ENCODE measurements around the gene ELOVL4.

ELOVL4 gene

DNA sequence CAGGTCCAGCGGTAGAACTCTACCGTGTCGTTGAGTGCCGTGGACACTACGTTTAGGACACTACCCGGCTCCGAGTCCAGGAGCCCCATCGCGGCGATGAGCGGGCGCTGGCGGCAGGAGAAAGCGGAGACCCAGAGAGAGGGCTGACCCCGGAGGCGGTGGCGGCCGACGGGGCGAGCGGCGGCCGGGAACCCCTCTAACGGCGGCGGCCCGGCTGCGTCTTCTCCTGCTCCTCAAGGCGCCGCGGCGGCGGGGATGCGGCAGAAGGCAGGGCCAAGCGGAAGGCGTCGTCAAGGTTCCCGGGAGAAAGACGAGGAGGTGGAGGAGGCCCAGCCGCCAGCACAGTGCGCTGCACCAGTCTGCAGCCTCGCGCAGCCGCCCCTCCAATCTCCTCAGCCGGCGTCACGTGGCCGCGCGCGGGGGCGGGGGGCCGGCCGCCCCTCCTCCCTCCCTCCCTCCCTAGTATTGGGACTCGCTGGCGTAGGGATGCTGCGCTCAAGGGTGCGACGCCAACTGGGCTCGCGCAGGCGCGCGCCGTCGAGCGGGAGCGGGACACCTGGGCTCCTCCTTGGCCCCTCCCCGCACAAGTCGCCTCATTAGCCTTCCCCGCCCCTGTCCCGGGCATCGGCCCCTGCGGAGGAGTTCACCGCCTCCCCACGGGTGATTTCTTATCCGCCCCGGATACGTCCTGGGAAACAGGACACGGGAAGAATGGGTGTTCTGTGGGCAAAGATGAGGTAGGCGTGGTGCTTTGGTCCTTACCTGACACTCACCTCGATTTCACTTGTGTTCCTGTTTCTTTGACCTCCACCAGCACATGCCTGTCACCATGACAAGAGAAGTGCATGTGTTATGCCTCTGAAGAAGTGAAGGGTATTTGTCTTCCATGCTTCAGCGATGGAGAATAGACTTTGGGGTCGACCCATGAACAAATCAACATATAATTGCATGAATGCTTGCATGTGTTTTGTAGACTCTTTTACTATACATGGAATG lies at the start of gene ELOVL4:
Gene ELOVL4 (minus strand): TSS at position 363 of the 996 bp plus-strand sequence. CDS start 274 bp downstream, at position 89.
- peak; percentile 97 for DNase-seq

DNA sequence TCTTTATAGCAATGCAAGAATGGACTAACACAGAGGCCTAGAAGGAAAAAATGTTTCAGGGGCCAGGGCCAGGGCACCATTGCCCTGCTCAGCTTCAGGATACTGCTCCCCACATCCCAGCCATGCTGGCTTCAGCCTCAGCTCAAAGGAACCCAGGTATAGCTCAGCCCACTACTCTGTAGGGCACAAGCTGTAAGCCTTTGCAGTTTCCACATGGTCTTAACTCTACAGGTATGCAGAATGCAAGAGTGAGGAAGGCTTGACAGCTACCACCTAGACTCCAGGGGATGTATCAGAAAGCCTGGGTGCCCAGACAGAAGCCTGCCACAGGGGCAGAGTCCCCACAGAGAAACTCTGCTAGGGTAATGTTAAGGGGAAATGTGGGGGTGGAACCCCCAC lies 46.6 kb upstream of the ELOVL4 start:
- no peak for DNase-seq

DNA sequence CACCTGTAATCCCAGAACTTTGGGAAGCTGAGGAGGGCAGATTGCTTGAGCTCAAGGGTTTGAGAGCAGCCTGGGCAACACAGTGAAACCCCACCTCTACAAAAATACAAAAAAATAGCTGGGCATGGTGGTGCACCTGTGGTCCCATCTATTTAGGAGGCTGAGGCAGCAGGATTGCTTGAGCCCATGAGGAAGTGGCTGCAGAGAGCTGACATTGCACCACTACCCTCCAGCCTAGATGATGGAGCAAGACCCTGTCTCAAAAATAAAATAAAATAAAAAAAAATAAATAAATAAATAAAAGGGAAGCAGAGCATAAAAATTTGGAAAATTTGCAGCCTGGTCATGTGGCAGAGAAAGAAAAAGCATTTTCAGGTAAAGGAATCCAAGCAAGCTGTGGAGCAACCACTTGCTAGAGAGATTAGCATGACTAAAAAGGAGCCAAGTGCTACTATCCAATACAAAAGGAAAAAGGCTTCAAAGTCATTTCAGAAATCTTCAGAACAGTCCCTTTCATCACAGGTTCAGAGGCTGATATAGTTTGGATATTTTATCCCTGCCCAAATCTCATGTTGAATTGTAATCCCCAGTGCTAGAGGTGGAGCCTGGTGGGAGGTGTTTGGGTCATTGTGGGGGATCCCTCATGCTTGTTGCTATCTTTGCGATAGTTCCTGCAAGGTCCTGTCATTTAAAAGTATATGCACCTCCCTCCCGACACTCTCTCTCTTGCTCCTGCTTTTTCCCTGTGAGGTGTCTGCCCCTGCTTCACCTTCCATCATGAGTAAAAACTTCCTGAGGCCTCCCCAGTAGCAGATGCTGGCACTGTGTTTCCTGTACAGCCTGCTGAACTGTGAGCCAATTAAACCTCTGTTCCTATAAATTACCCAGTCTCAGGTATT lies 45.9 kb upstream of the ELOVL4 start:
- DNase-seq, result no peak

DNA sequence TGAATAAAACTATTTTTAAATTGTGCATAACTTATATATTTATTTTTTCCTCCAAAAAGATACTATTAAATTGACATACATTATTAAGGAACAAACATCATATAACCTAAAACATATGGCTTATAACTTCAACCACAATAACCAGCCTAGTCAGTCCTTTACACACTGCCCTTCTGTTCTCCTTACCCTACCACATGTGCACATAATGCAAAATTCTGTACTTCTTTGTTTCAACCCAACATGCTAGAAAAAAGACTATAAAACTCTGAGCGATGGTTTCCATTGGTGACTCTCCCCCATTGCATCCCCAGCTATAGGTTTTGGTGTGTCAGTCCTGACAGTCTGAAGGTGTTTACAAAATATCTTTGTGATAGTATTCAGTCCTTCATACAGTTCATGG lies 42.3 kb upstream of the ELOVL4 start:
- no peak for DNase-seq

DNA sequence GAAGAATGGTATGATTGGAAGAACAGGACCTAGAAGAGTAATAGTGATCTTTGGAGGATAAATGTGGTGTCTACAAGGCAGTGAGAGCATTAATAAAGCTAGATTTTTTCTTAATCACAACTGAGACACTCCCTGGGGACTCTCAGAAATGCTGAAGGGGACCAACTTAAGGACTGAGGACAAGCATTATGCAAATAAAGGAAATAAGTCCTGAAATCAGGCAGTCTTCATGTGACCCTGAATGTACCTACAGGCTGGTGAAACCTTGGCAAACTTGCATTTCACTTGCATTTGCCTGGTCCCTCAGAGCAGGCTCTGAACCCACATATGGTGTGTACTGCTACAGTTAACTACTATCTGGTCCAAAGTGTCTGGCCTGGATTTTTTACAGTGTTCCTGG lies 37.8 kb upstream of the ELOVL4 start:
- DNase-seq, result no peak

DNA sequence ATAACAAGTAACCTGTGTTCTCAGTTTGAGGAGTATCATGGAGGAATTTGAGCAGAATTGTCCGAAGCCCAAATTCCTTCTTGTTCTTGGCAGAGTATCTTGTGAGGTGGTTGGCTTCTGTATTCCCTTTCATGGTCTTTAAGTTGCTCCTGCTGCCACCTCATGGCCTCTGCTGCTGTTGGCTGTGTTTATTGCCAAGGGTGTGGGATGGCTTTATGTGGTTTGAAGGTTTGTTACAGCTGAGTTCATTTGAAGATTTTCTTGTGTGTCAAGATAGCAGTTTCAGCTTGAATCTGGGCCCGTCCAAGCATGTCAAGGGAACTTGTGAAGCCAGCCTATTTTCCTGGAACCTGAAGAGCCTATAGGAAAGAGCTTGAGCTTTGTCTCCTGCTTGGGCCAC lies 36.9 kb upstream of the ELOVL4 start:
- DNase-seq, result no peak

DNA sequence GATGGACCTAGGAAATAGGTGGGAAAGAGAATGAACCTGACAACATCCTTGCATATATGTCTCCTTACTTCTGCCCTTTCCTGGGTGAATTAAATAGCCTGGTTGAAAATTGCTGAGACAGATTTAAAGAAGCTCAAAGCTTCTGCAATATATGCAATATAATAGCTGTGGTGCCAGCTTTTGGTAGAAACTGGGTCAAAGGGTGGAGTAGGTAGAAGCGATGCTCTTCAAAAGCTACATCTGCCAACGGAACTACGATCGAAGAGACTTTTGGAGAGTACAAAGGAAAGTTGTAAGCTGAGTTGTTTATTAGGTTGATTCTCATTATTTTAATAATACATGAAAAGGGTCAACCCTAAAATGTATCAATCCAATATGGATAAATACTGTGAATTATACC lies 34.3 kb upstream of the ELOVL4 start:
- no peak for DNase-seq

DNA sequence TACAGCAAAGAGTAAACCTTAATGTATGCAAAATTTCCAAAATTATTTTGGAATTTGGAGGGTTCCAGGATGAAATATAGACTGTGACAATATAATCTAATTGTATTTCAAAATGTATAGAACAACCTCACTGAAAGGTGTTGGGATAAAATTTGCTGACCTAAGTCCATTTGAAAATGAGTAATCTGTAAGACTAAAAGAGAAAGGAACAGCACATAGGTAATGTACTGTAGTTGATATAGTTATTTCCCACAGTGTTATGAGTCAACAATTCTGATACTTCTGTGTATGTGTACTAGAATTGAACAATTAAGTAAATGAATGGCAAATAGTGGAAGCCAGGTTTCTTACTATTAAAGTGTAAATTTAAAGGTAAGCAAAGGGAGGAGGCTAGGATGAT lies 23.8 kb upstream of the ELOVL4 start:
- no peak for DNase-seq

DNA sequence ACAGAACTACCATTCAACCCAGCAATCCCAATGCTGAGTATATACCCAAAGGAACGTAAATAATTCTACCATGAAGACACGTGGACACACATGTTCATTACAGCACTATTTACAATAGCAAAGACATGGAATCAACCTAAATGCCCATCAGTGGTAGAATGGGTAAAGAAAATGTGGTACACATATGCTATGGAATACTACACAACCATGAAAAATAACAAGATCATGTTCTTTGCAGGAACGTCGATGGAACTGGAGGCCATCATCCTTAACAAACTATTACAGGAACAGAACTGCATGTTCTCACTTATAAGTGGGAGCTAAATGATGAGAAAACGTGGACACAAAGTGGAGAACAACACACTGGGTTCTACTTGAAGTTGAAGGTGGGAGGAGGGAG lies 22.4 kb upstream of the ELOVL4 start:
- DNase-seq, result no peak

DNA sequence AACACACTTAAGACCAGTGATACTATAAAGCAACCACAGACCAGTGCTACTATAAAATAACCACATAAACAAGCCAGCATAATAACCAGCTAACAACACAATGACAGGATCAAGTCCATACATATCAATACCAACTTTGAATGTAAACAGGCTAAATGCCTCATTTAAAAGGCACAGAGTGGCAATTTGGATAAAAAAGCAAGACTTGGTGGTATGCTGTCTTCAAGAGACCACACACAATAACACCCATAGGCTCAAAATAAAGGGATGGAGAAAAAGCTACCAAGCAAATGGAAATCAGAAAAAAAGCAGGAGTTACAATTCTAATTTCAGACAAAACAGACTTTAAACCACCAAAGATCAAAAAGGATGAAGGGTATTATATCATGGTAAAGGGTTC lies 19.8 kb upstream of the ELOVL4 start:
- DNase-seq, result no peak

DNA sequence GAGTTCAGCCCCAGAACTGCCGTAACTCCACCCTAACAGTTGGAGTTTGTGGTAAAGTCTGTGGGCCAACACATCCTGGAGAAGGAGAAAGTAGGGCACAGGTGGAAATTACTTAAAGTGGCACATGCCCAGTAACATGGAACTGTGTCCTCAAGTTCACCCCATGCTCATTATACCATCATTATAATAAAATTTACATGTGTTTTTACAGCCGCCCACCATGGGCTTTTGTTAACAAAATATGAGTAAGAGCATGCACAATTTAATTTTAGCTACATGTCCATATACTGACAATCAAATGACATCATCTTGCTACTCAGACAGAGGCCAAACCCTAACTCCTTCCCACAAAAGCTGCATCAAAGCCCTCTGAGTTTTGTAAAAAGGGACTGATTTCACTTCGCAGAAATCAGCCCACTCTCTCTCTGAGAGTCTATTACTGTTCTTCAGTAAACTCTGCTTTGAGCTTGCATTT lies 17.3 kb upstream of the ELOVL4 start:
- DNase-seq, result no peak

DNA sequence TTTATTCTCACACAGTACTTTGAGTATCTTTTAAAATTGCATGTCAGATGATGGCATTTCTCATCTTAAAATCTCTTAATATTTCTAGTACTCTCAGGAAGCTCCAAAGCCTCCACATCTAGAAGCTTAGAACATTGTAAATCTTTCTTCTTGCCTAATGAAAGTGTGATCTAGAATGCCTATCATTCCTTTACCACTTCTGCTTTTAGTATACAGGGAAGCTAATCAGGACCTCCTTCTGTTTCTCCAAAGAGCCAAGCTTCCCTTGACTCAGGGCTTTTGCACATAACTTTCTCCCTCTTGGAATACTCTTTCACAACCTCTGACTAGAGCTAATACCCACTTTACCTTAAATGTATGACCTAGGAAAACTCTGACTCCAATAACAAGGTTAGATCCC lies 7.5 kb upstream of the ELOVL4 start:
- no peak for DNase-seq

DNA sequence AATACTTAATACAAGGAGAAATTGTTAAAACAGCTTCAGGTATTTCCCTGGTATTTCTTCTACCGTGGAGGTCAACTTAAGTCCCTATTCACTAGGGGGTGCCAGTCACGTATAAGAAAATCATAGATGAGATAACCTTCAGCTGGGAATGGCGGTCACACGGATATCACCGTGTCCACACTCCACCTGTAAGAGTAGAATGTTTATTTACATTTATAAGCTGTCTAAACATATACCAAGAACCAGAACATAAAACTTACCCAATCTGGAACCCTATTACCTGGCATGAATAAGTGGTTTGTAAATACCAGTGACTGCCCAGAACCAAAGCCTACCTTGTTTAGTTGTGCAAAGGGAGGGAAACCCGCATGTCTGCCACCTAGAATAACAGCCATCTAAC lies 1.9 kb upstream of the ELOVL4 start:
- no peak for DNase-seq

DNA sequence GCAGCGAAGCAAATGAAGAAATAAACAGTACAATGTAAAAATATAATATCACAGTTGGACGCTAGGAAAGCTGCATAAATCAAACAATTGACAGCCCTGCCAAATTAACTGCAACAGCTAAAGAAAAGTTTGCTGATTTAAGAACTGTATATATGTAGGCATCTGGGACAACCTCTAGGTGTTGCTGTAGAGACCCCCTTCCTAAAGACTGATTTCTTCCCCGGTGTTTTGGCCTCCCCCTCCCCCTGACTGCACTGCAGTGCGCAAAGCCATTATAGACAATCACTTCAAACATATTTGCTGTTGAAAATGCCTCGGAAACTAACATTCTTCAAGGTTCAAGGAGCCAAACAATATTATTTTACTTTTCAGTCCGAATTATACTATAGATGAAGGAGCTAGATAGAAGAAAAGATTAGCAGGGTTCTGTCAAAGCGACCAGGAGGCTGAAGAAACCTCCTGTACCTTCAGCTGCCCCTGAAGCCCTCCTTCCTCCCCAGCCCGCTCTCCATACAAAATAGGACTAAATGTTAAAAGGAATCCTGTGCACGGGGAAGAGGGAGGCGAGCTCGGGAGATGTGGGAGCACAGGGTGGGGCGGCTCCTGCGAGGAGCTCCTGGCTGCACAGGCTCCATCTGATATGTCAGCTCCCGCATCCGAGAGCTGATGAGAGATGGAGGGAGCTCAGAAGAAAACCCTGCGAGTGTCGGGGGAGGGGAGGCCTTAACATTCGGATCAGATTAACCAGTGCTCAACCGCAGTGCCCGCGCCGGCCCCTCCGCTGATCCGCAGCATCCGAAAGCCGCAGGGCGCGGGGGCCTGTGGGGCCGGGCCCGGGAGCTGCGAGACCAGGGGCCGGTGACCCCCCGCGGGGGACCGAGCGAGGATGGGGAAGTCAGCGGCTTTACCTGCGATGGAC lies 822 bp downstream of the ELOVL4 start:
- DNase-seq, result peak; percentile 35

DNA sequence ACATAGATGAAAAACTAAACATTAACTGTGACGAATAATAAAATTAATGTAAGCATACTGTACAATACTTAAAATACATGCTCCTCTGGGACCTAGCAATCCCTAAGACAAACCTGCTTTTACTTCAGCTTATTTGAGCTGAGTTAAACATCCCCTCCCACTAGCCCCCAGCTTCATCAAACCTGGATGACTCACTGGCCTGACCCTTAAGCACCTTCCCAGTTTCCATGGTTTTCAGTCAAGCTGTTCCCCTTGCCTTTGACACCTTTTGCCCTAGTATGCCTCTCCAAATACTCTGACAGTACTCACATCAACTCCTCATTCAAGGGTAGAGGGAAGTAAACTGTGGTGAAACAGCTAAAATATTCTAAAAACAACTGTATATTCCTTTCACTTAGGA lies 4.2 kb downstream of the ELOVL4 start:
- DNase-seq, result no peak

DNA sequence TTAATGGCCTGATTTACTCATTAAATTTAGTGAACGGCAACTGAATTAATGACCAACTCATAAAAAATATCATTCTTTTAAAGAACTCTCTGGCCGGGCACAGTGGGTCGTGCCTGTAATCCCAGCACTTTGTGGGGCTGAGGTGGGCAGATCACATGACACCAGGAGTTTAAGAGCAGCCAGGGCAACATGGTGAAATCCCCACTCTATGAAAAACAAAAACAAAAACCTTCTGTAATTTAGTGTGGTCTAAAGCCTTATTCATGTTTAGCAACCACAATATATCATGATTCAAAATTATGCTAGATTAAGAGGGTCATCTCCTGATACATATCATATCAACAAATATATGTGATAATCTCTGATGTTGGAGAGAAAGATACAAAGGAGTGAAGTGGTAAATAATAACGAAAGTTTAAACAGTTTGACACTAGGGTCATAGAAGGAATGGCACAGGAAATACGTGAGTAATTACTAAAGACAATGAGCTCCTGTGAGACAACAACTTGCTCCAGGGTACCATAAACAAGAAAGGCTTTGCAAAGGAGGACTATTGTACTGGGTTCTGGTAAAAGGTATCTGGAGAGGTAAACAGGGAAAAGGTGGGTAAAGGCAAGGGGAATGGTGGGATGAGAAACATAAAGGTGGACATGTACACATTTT lies 5.7 kb downstream of the ELOVL4 start:
- no peak for DNase-seq

DNA sequence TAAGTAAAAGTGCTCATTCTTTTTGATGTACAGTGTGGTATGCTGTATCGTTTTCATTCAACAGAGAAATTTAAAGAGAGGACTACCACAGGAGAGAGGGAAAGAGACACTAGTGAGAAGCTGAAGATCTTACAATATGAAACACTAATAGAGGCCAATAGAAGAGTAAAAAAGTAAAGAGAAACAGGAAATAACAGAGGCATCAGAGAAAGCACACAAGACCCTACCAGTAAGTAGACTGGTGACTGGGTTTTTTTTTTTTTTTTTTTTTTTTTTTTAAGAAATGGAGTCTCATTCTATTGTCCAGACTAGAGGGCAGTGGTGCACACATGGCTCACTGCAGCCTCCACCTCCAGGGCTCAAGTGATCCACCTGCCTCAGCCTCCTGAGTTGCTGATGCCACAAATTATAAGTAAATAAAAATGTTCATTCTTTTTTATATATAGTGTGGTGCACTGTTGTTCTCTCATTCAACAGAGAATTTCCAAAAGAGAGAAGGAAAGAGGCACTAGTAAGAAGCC lies 18.8 kb downstream of the ELOVL4 start:
- DNase-seq, result no peak

DNA sequence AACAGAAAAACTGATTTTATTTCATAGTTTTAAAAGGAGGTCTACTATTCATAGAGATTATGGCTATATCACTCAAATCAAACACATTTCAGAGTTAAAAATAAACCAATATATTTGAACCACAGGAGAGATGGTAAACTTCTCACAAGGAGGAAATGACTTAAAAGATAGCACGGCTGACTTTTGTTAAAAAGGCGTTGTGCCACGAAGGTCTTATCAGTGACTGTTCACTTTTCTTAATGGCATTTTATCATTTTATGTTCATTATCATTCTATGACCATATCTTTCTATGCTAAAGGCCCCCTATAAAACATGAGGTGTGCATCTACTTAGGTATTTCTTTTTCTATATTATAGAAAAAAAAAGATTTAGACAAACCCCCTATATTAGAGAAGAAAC lies 19.6 kb downstream of the ELOVL4 start:
- no peak for DNase-seq

DNA sequence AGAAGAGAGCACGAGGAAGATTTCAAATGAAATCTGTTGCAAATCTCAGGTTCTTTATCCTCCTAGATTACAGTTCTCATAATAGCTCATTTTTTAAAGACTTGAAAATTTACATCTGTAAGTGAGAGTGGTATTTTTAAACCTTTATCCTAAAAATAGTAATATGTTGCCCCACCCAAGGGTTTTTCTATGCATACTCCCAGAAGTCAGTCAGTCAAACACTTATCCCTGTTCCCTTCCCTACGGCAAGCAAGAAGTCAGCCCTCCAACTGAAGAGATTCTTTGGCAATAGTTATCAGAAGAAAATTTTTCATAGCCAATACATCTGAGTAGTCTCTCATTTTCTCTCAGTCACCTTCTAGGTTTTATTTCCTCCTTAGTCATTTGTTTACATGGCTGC lies 24.1 kb downstream of the ELOVL4 start:
- DNase-seq, result no peak

DNA sequence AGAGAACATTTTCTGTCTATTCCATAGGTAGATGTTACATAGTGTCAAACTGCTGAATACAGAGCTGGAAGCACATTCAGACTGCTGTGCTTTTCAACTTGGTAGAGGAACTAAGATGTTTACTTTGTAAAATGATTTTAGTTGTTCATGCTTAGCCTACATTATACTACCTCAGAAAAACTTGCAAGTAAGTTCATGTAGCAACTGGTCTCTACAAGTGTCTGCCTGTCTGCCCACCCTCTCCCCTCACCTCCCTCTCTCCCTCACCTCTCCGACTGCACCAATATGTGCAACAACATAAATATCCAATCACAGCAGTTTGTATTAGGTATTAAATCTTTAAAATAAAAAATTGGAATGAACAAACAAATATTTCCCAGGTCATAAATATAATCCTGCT lies 25.3 kb downstream of the ELOVL4 start:
- DNase-seq, result no peak

DNA sequence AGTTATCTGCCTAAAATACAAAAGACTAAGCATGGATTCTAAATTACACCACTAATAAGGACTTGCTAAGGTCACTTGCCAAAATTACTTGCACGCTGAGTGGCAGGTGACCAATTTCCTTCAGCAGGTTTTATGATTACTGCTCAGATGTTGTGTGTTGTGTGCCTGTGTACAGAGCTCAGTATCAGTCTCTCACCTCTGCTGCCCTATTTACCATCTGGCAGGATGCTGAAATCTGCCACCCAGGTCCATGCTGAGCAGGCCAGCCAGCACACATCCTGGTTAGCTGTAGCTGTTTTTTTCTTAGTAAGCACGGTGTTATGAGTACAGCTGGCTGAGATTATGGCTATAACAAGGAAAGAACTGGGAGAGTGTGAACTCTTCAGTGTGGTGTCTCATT lies 34.0 kb downstream of the ELOVL4 start:
- no peak for DNase-seq

DNA sequence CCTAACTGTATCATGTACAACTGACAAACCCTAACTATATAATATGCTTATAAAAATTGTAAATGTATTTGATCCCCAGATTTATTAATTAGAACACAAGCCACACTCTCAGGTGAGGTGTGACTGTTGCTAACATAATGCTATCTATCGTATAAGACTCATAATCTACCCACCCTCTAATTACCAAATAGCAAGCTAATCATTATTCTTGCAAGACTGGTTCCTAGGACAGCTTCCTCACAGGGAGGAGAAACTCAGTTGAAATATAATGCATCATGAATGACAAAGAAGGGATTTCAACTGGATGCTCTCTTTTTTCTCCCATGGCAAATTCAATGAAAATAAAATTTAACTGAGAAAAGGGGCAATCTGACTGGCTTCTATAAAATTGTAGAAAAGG lies 35.4 kb downstream of the ELOVL4 start:
- no peak for DNase-seq
